Tibial nerve (tissue), 4 donors: ENCODE results near the gene COL4A2.

Source experiments
- CTCF ChIP-seq, 5 experiments: fragments of 200-600 bp in 3 of 5; fragments of 450-650 bp in 2 of 5; sonication (generic) in 3 of 5; IDR thresholded peaks; one replicate each; pipeline ENCODE4 v1.5.1; 2016 to 2019; ENCODE audit warnings: antibody characterized with exemption in 5 of 5, mild to moderate bottlenecking in 3 of 5, moderate library complexity in 2 of 5
- EP300 ChIP-seq, 2 donors: sonication (generic); formaldehyde crosslinking; IDR thresholded peaks; one replicate each; pipeline ENCODE4 v1.6.1; 2017; ENCODE audit warnings: antibody characterized with exemption in 2 of 2, mild to moderate bottlenecking in 1 of 2
- POLR2A ChIP-seq, 2 donors: fragments of 450-650 bp; IDR thresholded peaks; one replicate each; pipeline ENCODE4 v1.6.1; 2017; ENCODE audit warnings: antibody characterized with exemption in 2 of 2, mild to moderate bottlenecking in 2 of 2, moderate library complexity in 2 of 2

DNA sequence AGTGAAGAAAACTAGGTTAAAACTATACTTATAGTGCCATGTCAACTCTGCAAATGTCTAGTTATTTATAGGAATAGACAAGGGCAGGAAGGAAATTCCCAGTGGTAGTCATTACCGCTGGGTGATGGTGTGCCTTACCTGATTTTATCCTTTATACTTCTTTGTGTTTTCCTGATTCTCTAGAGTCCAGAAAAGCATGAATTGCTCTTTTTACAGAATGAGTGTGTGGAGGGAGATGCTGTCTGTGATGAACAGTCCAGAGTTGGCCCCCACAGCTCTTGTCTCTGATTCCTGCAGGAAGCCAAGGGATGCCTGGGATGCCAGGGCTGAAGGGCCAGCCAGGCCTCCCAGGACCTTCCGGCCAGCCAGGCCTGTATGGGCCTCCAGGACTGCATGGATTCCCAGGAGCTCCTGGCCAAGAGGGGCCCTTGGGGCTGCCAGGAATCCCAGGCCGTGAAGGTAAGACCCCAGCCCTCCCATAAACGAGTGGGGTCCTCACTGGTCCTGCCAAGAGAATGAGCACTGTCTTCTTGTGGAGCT lies 170.7 kb downstream of the COL4A2 start:
- TF ChIP-seq CTCF (IDR thresholded peaks at IDR 0.05) (no peak), EP300 (IDR thresholded peaks at IDR 0.05) (no peak), POLR2A (IDR thresholded peaks at IDR 0.05) (no peak)
